CMK (cell line): ENCODE data around the gene NCOA5.

ENCODE experiments used
- DNase-seq: peaks from one replicate; pipeline ENCODE4 v3.0.0-alpha.2; 2010; ENCODE audit warnings: low read depth

The NCOA5 gene

DNA sequence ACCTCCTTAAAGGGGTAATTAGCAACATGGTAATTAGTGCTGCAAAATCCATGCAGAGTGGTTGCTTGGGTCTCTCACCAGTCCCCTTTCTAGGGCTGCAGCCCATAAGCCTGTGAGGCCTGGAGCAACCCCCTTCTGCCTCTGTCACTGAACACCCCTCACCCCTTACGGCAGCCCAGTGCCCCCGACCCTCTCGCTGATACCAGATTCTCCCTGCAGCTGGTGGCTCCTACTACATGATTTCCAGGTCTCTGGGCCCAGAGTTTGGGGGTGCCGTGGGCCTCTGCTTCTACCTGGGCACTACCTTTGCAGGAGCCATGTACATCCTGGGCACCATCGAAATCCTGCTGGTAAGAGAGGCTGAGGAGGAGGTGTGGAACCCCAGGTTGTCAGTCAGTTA lies 52.7 kb downstream of the NCOA5 start:
- no peak for DNase-seq

DNA sequence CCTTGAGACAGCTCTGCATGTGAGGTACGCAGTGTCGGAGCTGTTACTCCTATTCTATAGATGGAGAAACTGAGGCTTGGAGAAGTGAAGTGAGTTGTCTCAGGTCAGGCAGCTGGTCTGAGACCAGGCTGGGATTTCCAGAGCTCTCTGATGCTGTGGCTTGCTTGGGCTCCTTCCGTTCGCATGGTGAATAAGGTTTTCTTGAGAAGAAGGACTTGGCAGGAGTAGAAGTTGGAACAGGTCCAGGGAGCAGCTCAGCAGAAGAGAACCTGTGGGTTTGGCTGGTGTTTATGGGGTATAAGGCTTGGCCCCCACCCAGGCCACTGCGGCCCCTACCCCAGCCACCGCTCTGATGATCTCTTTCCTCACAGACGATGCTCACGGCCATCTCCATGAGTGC lies 53.4 kb downstream of the NCOA5 start:
- no peak for DNase-seq

DNA sequence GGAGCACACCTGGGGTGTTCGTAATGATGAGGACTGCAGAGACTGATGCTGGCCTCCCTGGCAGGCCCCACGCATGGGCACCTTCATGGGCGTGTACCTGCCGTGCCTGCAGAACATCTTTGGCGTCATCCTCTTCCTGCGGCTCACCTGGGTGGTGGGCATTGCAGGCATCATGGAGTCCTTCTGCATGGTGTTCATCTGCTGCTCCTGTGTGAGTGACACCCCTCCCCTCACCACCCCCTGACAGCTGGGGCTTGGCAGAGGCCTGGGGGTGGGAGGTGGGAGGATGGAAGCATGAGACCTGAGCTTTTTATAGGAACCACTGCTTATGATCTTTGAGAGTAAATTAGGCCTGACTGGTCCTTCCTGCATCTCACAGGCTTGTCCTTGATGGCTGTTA lies 54.0 kb downstream of the NCOA5 start:
- no peak for DNase-seq

DNA sequence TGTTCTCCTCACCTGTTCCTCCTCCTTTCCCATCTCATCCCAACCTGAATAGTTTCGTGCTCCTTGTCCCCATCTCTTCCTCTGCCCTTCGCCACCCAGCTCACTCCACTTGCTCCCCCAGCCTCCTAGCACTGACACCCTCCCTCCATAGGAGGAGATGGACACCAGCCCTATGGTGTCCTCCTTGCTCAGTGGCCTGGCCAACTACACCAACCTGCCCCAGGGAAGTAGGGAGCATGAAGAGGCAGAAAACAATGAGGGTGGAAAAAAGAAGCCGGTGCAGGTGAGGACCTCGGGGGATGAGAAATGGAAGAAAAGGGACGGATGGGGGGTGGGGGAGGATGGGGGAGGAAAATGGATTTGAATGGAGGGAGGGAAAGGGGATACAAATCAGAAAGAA lies 54.5 kb downstream of the NCOA5 start:
- DNase-seq, result no peak

GRCh38 chr20:46034039-46034438 lies 55.7 kb downstream of the NCOA5 start:
- no peak for DNase-seq

- DNase-seq, result no peak
These were observed 58.0 kb downstream of the NCOA5 start for GRCh38 chr20:46031701-46032254.

DNA sequence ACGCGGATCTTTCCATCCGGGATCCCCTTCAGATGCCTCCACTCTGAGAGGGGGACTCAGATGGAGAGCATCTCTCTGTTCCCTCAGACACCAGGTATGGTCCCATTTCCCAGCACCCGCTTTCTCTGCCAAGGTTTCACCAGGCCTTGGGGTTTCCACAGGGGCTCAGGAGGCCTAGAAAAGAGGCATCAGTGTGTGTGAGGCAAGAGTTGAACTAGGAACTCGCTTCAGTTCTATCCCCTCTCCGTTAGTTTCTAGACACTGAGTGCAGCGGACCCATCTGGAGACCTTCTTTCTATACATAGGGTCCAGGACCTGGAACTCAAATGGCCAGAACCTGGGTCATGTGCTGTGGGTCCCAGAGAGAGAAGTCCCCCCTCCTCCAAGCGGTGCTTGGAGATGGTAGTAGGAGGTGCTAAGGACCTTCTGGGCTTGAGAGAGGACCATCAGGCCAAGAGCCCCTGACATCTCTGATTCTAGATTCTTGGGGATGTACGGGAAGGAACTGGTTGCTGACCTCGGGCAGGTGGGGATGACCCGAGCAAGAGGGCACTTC lies 58.7 kb downstream of the NCOA5 start:
- no peak for DNase-seq

DNA sequence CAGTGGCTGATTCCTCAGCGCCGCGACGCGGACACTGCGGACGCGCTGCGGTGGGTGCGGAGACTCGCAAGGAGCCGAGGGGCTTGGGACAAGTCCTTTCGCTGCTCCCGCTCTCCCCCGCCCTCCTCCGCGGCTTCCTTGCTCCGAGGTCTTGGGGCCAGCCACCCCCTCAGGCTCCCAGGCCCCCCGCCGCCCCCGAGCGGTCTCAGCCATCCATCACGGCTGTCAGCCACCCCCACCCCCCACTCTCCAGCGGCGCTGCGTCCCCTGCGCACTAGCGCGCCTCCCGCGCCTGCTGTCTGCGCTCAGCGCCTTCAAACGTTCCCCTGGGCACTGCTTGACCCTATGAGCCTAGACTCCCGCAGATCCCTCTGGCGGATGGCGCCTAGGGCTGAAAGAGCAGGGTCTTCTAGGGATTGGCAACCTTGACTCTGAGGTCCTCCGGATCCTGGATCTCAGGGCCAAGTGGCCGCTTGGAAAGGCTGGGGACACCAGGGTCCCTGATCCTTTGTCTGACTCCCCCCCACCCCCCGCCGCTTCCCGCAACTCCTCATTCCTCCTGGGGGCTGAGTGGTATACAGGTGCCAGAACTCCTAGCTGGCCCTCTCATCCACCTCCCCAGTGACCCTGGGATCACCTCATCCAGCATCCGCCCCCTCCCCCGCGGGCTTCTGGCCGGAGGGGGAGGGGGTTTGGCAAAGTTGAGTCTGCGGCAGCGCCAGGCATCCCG lies 59.3 kb downstream of the NCOA5 start:
- DNase-seq, result no peak

DNA sequence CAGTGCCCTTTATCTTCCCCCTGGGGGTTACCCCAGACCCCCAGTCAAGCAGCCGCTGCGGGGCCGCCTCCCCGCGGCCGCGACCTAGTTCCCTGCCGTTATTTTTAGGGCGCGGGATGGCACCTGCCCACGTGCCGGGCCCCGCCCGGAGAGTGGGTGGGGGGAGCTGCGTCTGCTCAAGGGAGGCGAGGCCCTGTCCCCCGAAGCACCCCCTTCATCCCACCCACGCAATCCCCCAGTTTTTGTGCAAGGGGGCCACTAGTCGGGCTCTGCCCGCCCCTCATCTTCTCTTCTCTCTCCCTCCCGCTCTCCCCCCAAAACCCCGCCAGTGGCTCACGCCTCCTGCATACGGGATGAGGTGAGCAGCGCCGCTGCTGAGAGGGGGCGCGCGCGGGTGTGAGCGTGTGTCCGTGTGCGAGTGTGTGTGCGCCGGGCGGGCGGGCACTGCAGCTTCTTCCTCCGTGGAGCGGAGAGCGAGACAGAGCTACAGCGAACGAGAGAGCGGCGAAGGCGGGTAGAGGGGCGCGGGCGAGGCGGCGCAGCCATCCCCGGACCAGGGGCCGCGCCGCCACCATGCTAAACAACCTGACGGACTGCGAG lies 60.9 kb downstream of the NCOA5 start, which contains the start of gene SLC12A5:
Gene SLC12A5, plus strand, starts transcription at position 444 of the 600 bp plus-strand sequence. Its CDS starts 130 bp downstream, at position 574.
- no peak for DNase-seq

GRCh38 chr20:46028110-46028509 lies 61.7 kb downstream of the NCOA5 start:
- no peak for DNase-seq

GRCh38 chr20:46027245-46027853 lies 62.4 kb downstream of the NCOA5 start:
- DNase-seq, result no peak

- DNase-seq, result no peak
These were observed 64.4 kb downstream of the NCOA5 start for GRCh38 chr20:46025376-46025783.

GRCh38 chr20:46023999-46024398 lies 65.8 kb downstream of the NCOA5 start:
- no peak for DNase-seq

- DNase-seq, result no peak
These were observed 66.6 kb downstream of the NCOA5 start for GRCh38 chr20:46023148-46023484.

DNA sequence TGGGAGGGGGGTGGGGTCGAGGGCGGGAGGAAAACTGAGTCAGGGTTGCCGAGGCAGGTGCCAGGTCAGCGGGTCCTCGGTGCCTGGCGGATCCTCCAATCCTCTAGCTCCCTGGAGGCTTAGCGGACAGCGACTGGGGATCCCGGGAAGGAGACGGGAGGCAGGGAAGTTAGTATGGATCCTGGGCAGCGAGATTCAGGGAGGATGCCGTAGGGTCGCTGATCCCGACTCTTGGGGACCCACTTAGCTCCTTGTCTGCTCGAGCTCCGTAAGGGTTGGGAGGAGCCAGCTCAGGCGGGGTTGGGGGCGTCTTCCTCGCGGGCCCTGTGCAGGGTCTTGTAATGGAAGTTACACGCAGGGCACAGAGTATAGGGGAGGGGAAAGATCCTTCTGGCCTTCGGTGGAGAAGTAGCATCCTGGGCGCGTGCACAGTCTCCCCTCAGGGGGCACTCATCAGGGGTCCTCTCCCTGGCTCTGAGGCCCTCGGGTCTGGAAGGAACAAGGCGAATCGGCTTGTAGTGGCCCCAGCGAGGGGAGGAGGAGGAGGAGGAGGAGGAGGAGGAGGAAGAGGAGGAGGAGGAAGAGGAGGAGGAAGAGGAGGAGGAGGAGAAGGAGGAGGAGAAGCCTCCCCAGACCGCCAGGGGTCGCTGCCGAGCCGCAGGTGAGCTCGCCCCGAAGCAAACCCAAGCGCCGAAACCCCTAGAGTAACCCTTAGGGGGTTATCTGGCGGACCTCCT lies 67.2 kb downstream of the NCOA5 start:
- DNase-seq, result no peak

- DNase-seq, result peak; percentile 70
These were observed 68.1 kb downstream of the NCOA5 start for GRCh38 chr20:46021361-46022359.

DNA sequence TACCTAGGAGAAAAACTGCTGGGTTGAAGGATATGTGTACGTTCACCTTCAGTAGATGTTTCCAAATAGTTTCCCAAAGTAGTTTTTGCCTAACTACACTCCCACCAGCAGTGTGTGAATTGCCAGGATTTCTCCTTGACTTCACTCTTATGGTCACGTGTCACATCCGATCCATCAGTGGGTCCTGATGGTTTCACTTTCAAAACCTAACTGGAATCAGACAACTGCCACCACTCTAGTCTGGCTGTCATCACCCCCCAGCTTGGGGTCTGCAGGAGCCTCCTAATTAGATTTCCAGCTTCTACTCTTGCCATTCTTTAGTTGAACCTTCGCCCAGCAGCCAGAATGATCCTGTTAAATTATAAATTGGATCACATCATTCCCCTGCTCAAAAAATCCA lies 69.2 kb downstream of the NCOA5 start:
- DNase-seq, result no peak

DNA sequence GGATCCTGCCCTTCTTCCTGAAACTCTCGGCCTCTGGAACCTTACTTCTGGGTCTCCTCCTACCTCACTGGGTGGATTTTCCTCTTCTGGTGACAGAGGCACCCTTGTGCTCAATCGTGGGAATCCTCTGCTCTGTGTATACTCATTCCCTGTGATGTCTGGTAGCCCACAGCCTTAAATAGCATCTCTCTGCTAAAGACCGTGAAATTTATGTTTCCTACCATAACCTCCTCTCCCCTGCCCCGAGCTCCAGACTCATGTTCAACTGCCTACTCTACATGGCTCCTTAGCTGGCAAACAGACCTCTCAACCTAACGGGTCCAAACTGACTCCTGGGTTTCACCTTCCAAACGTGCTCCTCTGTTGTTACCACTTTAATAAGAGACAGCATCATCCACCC lies 71.2 kb downstream of the NCOA5 start:
- DNase-seq, result no peak

- no peak for DNase-seq
These were observed 71.7 kb downstream of the NCOA5 start for GRCh38 chr20:46018112-46018511.

GRCh38 chr20:46017272-46017671 lies 72.5 kb downstream of the NCOA5 start:
- no peak for DNase-seq
